ENCODE results near the gene TAF7L. TPM values are rescaled to one million over a fixed set of nuclear protein-coding genes. Genes with fewer than 3 reads are reported as not detected.

TAF7L gene
- total and polyA plus RNA-seq, 4 donors, result 0.03 to 0.40 (median 0.33) TPM; not detected in 1

DNA sequence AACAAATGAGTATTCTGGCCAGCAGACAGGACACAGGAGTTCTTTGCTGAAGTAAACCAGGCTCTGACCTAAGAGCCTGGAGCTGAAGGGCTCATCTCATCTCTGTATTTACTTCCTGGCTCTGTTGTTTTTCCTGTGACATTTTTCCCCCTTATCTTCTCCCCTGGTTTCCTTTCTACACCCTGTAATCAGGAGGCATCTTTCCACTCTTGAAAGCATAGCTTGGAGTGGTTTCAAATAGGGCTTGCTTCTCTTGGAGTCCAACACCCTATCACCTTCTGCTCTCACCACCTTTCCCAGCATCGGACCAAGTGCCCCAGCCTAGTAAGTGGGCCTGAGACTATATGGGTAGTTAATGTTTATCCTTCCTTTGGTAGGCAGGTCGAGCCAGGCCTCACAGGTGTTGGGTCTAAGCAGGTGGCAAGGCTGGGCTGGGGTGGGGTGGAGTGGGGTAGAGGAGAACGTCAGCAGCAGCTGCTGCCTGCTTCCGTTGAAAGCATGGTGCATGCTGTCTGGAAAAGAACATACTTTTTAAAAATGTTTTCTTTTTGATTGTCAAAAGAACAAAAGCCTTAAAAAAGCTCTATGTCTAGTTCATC, 70.4 kb downstream of the TAF7L start:
- Histone ChIP-seq H3K27me3 (ENCODE audit: control insufficient read depth in 4 of 4, insufficient read depth in 4 of 4, low read length in 3 of 4) (peaks cover 0 to 3% (median 0%) of the 10 kb centered on the region in 4 donors), H3K9me3 (ENCODE audit: control insufficient read depth in 4 of 4, low read length in 3 of 4) (no peaks in the 10 kb centered on the region), H3K9ac (ENCODE audit: low read depth in 1 of 2, low read length in 2 of 2) (no peak overlapping the region), H3K27ac (ENCODE audit: low read depth in 1 of 2, low read length in 2 of 2) (no peak overlapping the region), H3K4me1 (ENCODE audit: control insufficient read depth in 4 of 4, insufficient read depth in 4 of 4, low read length in 3 of 4) (no peaks in the 10 kb centered on the region), H3K4me3 (ENCODE audit: low read depth in 1 of 3, low read length in 3 of 3) (no peak overlapping the region), H3K36me3 (ENCODE audit: control insufficient read depth in 4 of 4, insufficient read depth in 3 of 4, low read depth in 1 of 4, low read length in 3 of 4) (no peaks in the 10 kb centered on the region)
- TF ChIP-seq CTCF (IDR thresholded peaks at IDR 0.05; ENCODE audit: low read depth, low read length, missing input control) (no peak), FOXA1 (IDR thresholded peaks at IDR 0.05) (no peak), EGR1 (IDR thresholded peaks at IDR 0.05; ENCODE audit: low read depth in 2 of 2) (no peak), GABPA (IDR thresholded peaks at IDR 0.05 in 1 of 2, conservative IDR thresholded peaks at IDR 0.05 in 1 of 2) (no peak), SP1 (IDR thresholded peaks at IDR 0.05) (no peak)
- TF ChIP-seq, protein P1, sequence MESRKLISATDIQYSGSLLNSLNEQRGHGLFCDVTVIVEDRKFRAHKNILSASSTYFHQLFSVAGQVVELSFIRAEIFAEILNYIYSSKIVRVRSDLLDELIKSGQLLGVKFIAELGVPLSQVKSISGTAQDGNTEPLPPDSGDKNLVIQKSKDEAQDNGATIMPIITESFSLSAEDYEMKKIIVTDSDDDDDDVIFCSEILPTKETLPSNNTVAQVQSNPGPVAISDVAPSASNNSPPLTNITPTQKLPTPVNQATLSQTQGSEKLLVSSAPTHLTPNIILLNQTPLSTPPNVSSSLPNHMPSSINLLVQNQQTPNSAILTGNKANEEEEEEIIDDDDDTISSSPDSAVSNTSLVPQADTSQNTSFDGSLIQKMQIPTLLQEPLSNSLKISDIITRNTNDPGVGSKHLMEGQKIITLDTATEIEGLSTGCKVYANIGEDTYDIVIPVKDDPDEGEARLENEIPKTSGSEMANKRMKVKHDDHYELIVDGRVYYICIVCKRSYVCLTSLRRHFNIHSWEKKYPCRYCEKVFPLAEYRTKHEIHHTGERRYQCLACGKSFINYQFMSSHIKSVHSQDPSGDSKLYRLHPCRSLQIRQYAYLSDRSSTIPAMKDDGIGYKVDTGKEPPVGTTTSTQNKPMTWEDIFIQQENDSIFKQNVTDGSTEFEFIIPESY (IDR thresholded peaks at IDR 0.05), result no peak
- WGBS, result 55% methylated on average over 4 of the region's 4 CpGs
- no peak for DNase-seq (ENCODE audit: low spot score)

DNA sequence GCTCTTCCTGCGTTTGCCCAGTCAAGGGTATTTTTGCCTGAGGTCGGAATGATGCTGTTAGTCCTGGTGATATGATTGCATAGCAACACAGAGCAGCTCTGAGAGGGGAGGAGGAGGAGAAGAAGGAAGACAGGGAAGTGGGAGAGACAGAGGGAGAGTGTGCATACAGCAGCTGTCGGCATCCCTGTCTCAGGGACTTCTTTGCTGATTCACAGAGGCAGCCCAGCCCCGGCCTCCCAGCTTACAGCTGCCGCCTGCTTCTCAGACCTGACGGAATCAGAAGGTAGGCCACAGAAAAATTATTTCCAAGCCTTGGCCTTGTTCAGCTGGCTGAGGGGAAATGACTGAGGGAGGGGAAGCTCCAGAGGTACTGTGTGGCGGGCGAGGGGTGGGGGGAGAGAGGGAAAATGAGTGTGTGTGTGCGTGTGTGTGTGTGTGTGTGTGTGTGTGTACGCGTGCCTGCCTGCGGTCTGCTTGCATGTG, 71.2 kb downstream of the TAF7L start:
- H3K36me3 ChIP-seq (ENCODE audit: control insufficient read depth in 4 of 4, insufficient read depth in 3 of 4, low read depth in 1 of 4, low read length in 3 of 4), result no peaks in the 10 kb centered on the region
- H3K9me3 ChIP-seq (ENCODE audit: control insufficient read depth in 4 of 4, low read length in 3 of 4), result no peaks in the 10 kb centered on the region
- no peak overlapping the region for H3K27ac ChIP-seq (ENCODE audit: low read depth in 1 of 2, low read length in 2 of 2)
- DNase-seq (ENCODE audit: low spot score), result no peak
- 71% methylated on average over 12 of the region's 12 CpGs for WGBS
- no peak overlapping the region for H3K9ac ChIP-seq (ENCODE audit: low read depth in 1 of 2, low read length in 2 of 2)
- no peak overlapping the region for H3K4me3 ChIP-seq (ENCODE audit: low read depth in 1 of 3, low read length in 3 of 3)
- H3K4me1 ChIP-seq (ENCODE audit: control insufficient read depth in 4 of 4, insufficient read depth in 4 of 4, low read length in 3 of 4), result no peaks in the 10 kb centered on the region
- peaks cover 0 to 1% (median 0%) of the 10 kb centered on the region in 4 donors for H3K27me3 ChIP-seq (ENCODE audit: control insufficient read depth in 4 of 4, insufficient read depth in 4 of 4, low read length in 3 of 4)
- TF ChIP-seq SP1 (IDR thresholded peaks at IDR 0.05) (no peak), YY1 (IDR thresholded peaks at IDR 0.05) (no peak), FOXA1 (IDR thresholded peaks at IDR 0.05) (no peak), JUND (IDR thresholded peaks at IDR 0.05) (no peak), TAF1 (conservative IDR thresholded peaks at IDR 0.05) (no peak), HNF4G (IDR thresholded peaks at IDR 0.05) (no peak), RAD21 (IDR thresholded peaks at IDR 0.05) (no peak), FOXA2 (IDR thresholded peaks at IDR 0.05) (no peak), RXRA (IDR thresholded peaks at IDR 0.05) (no peak), CTCF (IDR thresholded peaks at IDR 0.05; ENCODE audit: low read depth, low read length, missing input control) (no peak), NR2F2 (IDR thresholded peaks at IDR 0.05) (no peak)
- TF ChIP-seq, protein P2, sequence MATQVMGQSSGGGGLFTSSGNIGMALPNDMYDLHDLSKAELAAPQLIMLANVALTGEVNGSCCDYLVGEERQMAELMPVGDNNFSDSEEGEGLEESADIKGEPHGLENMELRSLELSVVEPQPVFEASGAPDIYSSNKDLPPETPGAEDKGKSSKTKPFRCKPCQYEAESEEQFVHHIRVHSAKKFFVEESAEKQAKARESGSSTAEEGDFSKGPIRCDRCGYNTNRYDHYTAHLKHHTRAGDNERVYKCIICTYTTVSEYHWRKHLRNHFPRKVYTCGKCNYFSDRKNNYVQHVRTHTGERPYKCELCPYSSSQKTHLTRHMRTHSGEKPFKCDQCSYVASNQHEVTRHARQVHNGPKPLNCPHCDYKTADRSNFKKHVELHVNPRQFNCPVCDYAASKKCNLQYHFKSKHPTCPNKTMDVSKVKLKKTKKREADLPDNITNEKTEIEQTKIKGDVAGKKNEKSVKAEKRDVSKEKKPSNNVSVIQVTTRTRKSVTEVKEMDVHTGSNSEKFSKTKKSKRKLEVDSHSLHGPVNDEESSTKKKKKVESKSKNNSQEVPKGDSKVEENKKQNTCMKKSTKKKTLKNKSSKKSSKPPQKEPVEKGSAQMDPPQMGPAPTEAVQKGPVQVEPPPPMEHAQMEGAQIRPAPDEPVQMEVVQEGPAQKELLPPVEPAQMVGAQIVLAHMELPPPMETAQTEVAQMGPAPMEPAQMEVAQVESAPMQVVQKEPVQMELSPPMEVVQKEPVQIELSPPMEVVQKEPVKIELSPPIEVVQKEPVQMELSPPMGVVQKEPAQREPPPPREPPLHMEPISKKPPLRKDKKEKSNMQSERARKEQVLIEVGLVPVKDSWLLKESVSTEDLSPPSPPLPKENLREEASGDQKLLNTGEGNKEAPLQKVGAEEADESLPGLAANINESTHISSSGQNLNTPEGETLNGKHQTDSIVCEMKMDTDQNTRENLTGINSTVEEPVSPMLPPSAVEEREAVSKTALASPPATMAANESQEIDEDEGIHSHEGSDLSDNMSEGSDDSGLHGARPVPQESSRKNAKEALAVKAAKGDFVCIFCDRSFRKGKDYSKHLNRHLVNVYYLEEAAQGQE (IDR thresholded peaks at IDR 0.05), result no peak
- TF ChIP-seq, protein P3, sequence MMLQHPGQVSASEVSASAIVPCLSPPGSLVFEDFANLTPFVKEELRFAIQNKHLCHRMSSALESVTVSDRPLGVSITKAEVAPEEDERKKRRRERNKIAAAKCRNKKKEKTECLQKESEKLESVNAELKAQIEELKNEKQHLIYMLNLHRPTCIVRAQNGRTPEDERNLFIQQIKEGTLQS (IDR thresholded peaks at IDR 0.05), result no peak
- TF ChIP-seq, protein P1 (IDR thresholded peaks at IDR 0.05), result no peak
